Hematopoietic multipotent progenitor cell treated with erythropoietin and hydrocortisone succinate and interleukin-3 and kit ligand, for 8 days (in vitro differentiated cells): ENCODE results near the gene FAM174C.
"Not testable (repeated sequence)": the region's sequence is repeated elsewhere in the genome, so short reads cannot be mapped to it uniquely, and the experiment has no call there.

Experiments
- DNase-seq: peaks from one replicate; pipeline ENCODE4 v3.0.0-alpha.2; 2015

FAM174C gene

GRCh38 chr19:1307755-1308303 lies 32.5 kb downstream of the FAM174C start:
- no peak for DNase-seq

- no peak for DNase-seq
Observed at GRCh38 chr19:1308718-1309117, 33.4 kb downstream of the FAM174C start.

- DNase-seq, result peak; percentile 16
Observed at GRCh38 chr19:1309977-1310852, 34.9 kb downstream of the FAM174C start.

- DNase-seq, result no peak
Observed at GRCh38 chr19:1310853-1311180, 35.5 kb downstream of the FAM174C start.

GRCh38 chr19:1311543-1312091 lies 36.3 kb downstream of the FAM174C start:
- DNase-seq, result no peak

- no peak for DNase-seq
Observed at GRCh38 chr19:1312767-1313694, 37.7 kb downstream of the FAM174C start.

- DNase-seq, result no peak
Observed at GRCh38 chr19:1313695-1314613, 38.6 kb downstream of the FAM174C start.

GRCh38 chr19:1315470-1316166 lies 40.3 kb downstream of the FAM174C start:
- peak; percentile 29 for DNase-seq

- no peak for DNase-seq
Observed at GRCh38 chr19:1316466-1316865, 41.1 kb downstream of the FAM174C start.

- DNase-seq, result no peak
Observed at GRCh38 chr19:1317274-1318003, 42.1 kb downstream of the FAM174C start.

GRCh38 chr19:1318678-1319471 lies 43.5 kb downstream of the FAM174C start:
- no peak for DNase-seq

GRCh38 chr19:1320282-1320650 lies 44.9 kb downstream of the FAM174C start:
- DNase-seq, result not testable (repeated sequence)

GRCh38 chr19:1321539-1321938 lies 46.2 kb downstream of the FAM174C start:
- no peak for DNase-seq

- no peak for DNase-seq
Observed at GRCh38 chr19:1322198-1322981, 47.1 kb downstream of the FAM174C start.

GRCh38 chr19:1324249-1324805 lies 49.0 kb downstream of the FAM174C start:
- DNase-seq, result no peak

- peak; percentile 4 for DNase-seq
Observed at GRCh38 chr19:1324806-1325567, 49.7 kb downstream of the FAM174C start.

- DNase-seq, result no peak
Observed at GRCh38 chr19:1325568-1326294, 50.4 kb downstream of the FAM174C start.
